Epithelial cell of prostate (primary cell): ENCODE results near the gene MPRIP.
A peak's percentile ranks its signal among the peaks of the same experiment; 100 is the strongest.

ENCODE experiments used
- DNase-seq: peaks from one replicate; pipeline ENCODE4 v3.0.0-alpha.2; 2011; ENCODE audit warnings: low read depth, low spot score
- H3K27ac ChIP-seq: fragments of 450-650 bp; 2 replicates; pipeline ENCODE4 v1.5.1; 2017; ENCODE audit warnings: mild to moderate bottlenecking

The MPRIP gene

DNA sequence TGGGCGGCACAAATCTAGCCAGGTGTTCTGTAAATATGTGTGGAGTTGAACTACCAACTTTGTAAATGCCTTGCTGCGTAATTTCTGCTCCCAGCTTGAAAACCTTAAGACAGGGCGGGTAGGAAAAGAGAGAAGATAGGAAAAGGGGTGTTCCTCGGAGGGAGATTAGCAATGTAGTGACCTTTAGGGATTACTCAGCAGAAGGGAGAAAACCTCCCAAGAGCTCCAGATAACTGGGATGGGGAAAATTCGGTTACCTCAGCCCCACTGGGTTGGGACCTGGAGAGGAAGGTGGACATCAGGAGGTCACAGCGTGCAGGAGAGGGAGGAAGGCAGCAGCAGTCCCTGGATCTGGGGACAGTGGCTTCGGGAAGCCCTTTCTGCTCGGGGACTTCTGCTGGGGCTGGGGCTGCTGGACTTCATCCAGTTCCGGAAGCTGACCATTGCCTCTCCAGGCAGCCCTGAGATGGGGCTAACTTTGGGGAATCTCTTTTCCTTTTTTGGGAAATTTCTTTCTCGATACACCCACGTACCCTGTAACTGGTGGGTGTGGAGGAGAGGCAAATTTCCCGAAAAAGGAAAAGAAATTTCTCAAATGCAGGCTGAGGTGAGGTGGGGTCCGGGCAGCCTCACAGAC, 39.2 kb downstream of the MPRIP start:
- no peak overlapping the region for H3K27ac ChIP-seq
- DNase-seq, result no peak

DNA sequence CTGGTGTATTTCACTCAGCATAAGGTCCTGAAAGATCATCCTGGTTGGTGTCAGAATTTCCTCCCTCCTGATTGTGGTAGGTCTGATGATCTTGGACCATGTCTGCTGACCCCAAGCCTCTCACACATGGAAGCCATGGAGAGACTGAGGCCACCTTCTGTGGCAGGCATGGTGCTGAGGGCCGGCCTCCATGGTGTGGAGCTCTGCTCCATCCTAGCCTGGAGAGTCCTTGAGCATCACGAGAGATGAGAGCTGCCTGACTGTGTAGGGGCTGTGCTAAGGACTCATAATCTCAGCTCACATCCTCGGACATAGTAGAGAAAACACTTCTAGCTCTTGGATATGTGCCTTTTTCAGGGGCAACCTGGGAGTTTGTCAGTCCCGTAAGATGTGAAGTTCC, 40.6 kb downstream of the MPRIP start:
- no peak overlapping the region for H3K27ac ChIP-seq
- no peak for DNase-seq

DNA sequence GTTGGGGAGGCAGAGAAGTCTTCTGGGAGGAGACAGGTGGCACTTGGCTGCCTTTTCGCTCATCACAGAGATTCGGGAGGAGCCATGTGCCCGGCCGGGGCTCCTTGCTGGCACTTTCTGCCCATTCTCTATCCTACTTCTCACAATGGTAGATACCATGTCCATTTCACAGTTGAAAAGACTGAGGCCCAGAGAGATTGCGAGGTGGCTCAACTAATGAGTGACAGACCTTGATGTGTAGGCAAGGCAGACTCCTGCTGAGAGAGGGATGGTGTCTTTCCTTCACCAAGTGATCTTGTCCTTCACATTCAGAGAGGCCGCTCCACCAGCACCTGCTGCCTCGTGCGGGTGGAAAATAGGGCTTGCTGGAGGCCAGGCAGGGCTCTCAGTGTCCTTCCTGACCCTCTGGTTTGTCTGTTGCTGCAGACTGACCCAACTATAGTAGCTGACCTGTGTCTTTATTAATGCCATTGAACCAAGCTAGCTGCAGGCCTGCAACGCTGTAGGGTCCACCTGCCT, 42.1 kb downstream of the MPRIP start:
- no peak overlapping the region for H3K27ac ChIP-seq
- DNase-seq, result no peak

DNA sequence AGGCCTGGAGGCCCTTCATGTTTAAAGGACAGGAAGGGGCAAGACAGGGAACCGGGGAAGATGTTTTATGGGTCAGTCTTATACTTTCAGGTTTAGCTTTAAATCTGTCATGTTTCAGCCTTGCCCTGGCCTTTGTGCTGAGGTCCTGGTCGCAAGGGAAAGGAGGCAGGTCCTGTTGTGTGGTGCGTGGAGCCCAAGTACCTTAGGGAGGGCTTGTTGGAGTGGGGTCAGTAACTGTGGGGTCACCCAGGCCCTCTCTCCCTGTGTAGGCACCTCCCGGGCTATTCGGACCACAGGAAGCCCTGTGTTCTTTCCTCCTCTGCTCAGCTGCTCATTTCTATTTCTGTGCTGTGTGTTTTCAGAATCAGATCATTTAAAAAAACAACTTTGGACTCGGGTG, 42.7 kb downstream of the MPRIP start:
- no peak overlapping the region for H3K27ac ChIP-seq
- DNase-seq, result no peak

DNA sequence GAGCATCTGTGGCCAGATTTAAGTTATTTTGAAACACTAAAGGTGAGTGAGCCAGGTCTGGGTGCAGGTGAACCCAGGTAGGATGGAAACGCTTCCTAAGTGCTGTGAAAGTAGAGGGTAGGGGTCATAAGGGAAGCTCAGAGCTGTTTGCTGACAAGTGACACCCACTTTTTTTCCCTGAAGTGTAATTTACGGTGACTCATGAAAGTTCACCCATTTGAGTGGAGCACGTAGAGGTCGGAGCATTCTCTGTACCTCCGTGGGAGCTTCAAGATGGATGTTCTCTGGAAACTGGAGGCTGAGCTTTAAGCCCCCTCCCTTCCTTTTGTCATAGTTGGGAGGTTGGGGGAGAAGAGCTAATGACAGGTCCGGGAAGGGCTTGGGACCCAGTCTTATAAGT, 44.3 kb downstream of the MPRIP start:
- peak overlapping the region; percentile 44 for H3K27ac ChIP-seq
- DNase-seq, result no peak

DNA sequence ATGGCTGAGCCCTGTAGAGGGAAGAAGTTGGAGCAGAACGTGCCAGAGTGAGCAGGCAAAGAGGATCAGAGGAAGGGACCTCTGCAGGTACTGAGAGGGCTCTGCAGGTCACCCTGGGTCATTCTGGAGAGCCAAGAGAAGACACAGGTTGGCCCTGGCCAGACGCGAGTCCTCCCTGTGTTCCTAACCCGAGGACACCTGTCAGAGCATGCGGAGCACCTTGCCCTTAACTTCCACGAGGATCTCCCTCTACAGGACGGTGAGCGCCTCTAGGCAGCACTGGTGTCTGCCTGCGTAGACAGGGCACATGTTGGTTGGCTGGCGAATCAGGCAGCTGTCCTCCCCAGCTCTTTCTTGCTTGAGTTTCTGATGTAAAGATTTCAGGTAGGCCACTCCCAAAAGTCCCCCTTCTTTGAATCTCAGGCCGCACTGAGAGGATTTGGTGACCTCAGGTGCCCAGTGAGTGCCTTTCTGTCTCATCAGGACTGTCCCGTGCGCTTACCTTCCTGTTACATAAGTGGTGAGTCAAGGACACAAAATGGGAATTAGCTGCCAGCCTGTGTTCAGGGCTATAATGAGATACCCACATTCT, 45.3 kb downstream of the MPRIP start:
- DNase-seq, result no peak

DNA sequence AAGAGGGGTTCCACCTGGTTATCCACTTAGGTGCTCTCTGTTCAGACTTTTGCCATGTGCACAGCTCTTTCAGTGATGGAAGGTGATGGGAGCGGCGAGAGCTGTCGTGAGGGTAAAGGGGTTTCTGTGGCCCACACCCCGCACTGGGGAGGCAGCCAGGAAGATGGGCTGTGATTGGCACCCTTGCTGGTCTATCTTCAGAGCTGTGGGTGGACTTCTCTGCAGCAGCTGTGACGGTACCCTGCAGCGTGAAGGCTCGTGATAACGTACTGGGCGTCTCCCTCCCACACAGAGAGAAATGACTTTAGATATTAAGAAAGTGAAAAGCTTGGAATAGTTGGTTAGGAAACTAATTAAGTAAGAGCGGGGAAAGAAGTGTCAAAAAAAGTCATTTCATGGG, 45.8 kb downstream of the MPRIP start:
- peak overlapping the region; percentile 44 for H3K27ac ChIP-seq
- DNase-seq, result no peak

More for the DNA sequence above, 45.3 kb downstream of the MPRIP start:
- H3K27ac ChIP-seq, result peak overlapping the region; percentile 44

DNA sequence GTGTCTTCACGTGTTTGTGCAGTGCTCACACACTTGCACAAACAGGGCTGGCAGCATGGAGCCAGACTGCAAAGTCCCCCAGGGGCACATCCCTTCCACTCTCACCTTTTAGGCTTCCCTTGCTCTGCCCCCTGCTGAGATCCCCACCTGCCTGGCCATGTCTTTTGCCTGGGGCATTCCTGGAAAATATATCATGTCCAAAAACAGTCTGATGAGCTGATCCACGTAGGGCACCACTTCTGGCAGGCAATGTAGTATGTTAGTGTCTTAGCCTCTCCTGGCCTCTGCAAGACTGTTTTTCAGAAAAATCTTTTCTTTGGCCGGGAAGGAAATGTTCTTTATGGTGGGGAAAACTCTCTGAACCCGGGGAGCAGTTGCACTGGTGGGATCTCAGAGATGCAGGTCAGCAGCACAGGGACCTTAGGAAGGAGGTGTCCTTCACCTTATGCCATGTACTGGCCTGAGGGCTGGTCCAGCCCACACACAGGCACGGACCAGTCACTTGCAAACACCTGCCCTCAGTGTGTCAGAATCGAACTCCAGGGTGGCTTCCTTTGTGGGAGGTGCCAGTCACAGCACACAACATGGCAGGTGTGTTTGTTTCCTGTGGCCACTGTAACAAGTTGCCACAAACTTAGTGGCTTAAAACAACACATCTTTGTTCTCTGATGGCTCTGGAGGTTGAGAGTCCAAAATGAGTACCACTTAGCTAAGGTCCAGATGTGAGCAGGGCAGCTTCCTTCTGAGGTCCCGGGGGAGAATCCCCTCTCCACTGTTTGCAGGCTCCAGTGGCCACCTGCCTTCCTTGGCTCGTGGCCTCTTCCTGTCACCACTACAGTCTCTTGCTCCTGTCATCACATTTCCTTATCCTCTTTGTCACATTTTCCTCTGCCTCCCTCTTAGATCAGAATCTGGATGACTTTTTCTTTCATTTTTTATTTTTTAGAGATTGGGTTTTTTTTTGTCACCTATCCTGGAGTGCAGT, 46.6 kb downstream of the MPRIP start:
- no peak for DNase-seq
- peak overlapping the region; percentile 44 for H3K27ac ChIP-seq

DNA sequence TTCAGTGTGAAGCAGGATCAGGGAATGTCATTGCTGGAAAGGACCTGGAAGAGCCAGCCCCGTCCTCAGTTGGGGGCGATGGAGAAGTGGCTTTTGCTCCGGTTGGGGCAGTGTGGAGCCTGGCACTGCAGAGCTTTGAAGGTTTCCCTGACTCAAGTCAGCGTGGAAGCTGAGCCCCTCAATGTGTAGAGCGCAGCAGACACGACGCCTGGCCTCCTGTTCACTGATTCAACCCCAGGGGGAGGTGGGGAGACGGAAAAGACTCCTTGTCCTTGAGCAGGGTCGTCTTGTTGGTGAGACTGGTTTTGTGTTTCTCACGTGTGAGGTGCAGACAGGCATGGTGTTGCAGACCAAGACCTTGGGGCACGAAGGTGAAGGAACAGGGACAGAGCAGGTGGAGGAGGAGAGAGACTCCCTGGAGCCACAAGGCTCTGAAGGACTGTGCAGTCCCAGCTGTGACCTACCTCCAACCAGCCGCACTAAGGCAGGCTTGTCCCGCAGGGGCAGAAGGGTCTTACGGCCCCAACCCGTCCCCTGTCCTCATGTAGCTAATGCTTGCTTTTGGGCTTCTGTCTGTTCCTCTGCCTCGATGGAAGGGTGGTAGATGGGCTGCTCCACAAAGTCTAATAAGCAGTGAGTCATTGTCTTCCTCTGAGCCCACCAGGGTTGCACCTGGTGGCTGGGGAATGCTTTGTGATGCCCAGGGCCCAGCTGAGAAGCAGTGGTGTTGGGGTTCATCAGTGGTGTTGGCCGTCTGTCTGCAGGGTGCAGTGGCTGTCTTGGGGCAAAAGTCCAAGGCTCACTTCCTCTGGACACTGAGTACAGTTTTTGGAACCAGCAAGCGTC, 47.8 kb downstream of the MPRIP start:
- DNase-seq, result no peak
- peak overlapping the region; percentile 12 for H3K27ac ChIP-seq

DNA sequence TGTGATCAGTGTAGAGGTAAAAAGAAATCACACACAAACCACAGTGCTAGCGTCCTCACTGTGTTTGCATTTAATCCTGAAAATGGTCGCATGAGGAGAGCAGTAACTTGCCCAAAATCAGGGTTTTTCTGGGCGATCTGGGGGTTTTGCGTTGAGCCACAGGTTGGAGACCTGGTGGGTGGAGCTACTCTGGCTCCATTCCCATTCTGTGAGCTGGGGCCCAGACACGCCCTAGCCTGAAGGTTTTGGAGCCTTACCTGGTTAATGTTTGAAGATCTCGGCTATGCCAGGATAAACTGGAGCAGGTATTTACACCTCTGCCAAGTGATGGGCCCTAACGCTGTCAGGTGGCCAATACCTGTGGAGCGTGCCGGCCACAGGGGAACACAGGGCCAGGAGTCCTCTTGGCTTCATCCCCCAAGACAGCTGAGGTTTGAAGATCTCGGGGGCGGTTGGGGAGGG, 48.4 kb downstream of the MPRIP start:
- DNase-seq, result no peak
- peak overlapping the region; percentile 12 for H3K27ac ChIP-seq

DNA sequence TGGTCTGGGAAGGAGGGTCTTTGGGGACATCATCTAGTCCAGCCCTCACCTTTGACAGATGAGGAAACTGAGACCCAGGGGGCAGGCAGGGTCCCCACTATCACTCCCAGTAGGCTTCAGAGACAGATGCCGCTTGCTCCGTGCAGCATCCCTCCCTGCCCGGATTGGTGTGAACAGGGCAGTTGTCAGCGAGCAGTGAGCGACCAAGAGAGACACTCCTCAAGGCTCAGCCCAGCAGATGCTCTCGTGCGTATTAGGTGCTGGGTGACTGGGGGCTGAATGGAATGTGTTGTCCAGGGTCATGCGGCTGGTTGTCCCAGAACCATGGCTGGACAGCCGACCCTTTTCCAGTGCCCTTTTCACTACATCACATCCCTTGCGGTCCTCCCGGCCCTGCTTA, 49.0 kb downstream of the MPRIP start:
- no peak overlapping the region for H3K27ac ChIP-seq
- no peak for DNase-seq

DNA sequence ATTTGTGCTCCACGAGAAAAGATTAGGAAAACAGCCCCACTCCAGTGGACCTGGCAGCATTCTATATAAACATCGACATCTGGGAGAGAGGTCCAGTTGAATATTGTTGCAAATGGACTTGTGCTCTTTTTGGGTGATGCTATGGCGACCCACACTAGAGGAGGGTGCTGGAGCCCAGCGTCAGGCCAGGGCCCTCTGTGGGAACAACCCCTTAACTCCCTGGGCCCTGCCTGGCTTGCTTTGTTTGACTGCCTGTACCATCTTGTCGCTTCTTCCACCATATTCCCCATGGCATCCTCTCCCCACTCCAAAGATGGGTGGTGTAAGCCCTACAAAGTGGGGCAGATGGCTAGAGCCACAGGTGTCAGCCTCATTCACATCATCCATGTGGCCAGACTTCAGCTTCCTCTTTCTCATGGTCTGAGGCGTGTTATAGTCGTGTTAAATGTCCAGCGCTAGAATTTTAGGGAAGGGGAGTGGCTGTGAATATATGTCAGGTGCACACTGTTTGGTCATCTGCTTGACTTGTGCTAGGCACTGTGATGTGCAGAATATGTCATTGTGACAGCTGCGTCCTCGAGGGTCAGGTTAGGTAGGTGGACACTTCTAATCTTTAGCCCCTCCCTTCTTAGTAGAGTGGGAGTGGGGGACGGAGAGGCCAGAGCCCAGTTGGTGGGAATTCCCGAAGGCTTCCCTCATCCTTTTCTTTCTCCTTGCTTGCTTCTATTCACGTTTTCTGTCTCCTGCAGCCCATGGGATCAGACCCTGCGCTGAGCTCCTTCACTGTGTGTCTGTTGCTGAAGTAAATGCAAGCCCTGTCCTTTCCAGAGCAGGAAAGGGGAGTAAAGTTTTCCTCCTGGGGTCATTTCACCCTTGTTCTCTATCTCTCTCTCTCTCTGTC, 49.8 kb downstream of the MPRIP start:
- DNase-seq, result no peak
- no peak overlapping the region for H3K27ac ChIP-seq

DNA sequence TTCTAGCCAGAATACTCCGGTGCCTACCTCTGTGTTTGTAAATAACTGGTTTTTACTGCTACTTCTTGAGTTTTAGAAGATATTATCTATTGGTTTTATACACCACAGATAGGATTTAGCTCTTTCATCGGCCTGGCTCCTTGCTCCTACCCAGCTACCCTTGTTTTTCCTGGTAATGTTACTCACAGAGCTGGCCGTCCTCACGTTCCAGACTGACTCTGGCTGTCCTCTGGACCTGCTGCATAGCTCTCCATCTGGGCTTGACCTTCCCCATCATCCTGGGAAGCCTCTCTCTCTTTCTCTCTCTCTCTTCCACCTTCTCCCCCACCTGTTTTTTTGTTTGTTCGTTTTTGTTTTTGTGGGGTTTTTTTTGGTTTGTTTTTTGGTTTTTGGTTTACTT, 51.5 kb downstream of the MPRIP start:
- no peak overlapping the region for H3K27ac ChIP-seq
- no peak for DNase-seq

DNA sequence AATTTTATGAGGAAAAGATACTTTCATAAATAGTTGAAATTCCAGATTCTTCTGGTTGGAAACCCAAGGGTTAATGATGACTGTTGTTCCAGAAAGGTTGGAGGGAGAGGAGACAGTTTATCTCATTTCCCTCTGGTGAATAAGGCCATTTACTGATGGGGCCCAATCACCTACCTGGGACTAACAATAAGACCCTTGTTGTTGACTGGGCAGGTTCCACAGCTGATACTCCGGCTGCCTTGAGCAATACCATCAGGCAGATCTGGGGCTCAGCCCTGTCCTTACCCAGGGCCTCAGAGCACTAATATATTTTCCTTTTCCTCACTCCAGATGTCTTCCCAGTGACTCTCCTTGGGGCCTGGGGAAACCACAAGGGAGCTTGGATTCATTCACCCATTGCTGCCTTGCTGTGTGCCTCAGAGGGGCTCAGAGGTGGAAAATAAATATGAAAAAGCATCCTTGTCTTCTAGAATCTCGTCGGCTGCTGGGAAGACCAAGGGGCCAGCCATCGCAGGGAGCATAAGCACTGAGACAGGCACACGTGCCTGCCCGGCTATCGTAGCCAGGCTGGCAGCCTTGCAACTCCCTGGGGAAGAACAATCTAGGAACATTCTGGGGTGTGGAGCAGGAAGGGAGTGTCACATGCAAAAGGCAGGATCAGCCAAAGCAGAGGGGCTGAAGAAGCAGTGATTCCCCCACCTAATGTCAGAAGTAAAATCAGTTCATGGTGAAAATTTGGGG, 54.4 kb downstream of the MPRIP start:
- peak overlapping the region; percentile 21 for H3K27ac ChIP-seq
- no peak for DNase-seq

DNA sequence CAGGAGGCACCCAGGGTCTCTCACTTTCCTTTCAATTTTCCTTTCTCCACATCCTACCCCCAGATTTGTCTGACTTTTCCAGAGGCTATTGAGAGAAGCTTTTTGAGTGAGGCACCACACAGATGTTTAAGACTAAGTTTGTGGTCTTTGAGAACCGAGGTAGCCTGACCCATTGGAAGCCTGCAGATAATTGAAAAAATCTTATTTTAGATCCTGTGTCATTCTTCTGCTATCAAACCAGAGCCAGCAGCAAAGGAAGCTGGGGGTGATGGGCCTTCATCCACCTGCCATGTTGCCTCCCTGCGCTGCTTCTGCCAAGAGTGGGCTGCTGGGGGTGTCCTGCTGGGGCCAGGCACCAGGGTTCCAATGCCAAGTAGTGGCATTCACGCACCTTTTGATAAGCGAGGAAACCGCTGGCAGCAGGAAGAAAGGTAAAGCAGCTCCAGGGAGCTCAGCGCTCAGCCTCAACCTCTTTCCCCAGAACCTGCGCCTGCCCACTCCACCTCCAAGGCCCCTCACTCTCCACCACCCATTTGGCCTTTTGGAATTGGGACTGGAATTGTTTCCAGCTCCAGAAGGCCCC, 55.6 kb downstream of the MPRIP start:
- DNase-seq, result no peak
- H3K27ac ChIP-seq, result no peak overlapping the region

DNA sequence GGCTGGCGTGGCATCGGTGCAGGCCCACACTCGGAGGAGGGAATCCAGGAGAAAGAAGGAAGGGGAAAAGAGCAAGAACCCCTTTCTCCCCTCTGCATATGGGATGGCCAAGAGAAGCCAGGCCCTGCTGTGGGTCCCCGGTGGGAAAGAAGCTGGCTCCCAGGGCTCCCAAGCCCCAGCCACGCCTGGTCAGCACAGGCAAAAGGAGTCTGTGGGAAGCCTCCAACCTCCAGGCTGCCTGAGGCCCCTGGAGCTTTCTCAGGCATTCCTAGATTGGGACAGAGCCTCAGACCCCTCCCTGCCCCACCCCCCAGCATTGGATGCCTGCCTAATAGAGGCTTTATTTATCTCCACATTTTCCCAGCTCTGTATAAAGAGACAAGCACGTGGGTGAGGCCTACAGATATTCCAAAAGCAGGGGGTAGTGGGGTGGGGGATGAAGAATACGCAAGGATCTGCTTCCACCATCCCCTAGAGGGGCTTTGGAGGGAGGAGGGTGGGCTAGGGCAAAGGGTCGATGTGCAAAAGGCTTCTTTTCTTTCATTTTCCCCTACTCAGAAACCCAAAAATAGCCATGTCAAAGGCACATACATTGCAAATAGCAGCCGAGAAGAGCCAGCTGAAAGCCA, 56.4 kb downstream of the MPRIP start:
- no peak overlapping the region for H3K27ac ChIP-seq
- no peak for DNase-seq

DNA sequence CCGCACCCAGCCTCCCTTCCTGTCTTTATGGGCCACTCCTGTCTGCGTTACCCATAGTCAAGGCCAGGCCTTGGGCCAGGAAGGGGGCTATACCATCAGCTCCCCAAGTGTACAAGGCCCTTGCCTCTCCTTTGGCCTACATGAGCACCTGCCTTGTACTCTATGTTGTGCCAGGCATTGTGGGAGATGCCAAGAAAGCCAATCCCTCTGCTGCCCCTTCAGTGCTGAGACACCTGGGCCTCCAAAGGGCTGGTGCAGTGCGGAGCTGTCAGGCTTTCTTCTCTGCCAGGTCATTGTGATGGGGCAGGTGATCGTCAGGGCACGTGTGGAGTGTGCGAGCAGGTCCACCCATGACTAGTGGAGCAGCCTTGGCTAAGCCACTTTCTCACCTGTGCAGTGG, 59.9 kb downstream of the MPRIP start:
- DNase-seq, result no peak
- H3K27ac ChIP-seq, result no peak overlapping the region

DNA sequence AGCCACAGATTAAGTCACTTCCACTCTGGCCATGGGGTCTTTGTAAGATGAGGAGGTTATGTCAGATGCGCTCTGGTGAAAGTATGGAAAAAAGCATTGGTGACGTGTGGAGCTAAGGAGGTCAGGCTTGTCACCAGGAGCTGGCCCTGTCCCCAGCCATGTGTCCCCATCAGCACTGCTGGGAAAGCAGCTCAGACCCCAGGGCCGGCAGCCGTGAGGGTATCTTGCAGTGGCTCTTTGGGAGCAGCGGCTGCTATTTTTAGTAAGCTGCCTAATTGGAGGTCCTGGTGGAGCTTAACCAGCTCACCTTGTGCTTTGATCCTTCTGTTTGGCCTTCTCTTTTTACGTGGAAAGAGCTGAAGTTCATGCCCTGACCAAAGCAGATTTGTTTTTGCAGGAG, 60.9 kb downstream of the MPRIP start:
- no peak for DNase-seq
- no peak overlapping the region for H3K27ac ChIP-seq
